Ramos (cell line): ENCODE data around the gene LBHD1.
"Not testable (repeated sequence)": the region's sequence is repeated elsewhere in the genome, so short reads cannot be mapped to it uniquely, and the experiment has no call there.

Experiments used
- in situ Hi-C: fragments of 300-500 bp; cut with MboI; formaldehyde crosslinking; loops from one replicate; pipeline ENCODE4 v1.14.3; 2022; ENCODE audit warnings: low sequenced_read_pairs; ENCODE audit not compliant: unreplicated experiment

Gene LBHD1

DNA sequence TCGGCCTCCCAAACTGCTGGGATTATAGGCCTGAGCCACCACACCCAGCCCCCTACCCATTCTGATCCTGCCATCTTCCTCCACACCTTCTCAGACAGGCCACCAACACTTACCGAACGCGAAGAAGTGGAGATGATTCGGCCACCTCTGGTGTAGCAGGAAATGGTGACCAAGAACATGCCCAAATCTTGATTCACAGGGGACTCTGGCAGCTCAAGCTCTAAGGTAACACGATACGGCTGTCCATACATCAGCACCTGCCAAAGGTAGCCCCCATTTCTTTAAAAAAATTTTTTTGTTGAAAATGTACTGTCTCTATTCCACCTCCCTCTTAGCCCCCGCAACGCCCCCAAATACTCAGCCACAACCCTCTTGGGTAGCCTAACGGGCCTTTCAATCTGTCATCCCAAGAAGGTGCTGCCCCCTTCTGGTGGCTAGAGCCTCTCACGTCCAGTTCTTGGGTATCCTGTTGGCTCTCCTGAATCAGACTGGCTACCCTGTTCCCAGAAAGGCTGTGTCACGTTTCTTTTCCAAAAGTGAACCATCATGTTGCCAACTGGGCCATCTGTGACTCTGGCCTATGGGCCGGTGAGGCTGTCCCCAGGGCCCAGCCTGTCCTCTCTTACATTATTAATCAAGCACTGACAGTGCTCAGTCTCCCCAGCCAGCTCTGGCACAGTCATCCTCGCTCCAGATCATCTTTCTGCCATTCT lies 22.5 kb upstream of the LBHD1 start:
- in situ Hi-C loops = loop anchor here (10.0 kb wide), 2 partner anchors 270 to 300 kb away; no protein-coding TSS in a partner anchor

DNA sequence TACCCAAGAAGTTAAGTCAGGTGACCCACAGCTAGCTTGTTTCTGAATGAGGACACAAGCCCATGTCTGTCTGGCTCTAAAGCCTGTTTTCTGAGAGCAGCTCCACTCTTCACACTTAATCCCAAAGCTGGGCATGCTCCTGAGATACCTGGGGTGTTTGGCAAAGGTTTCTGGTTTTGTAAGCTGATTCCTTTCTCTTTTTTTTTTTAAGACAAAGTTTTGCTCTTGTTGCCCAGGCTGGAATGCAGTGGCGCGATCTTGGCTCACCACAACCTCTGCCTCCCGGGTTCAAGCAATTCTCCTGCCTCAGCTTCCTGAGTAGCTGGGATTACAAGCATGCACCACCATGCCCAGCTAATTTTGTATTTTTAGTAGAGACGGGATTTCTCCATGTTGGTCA lies 21.6 kb upstream of the LBHD1 start:
- in situ Hi-C loops = loop anchor here (10.0 kb wide), 2 partner anchors 269 to 299 kb away; no protein-coding TSS in a partner anchor

- in situ Hi-C loops = loop anchor here (10.0 kb wide), 2 partner anchors 265 to 295 kb away; no protein-coding TSS in a partner anchor
These were observed 17.5 kb upstream of the LBHD1 start, which contains the start of gene LRRN4CL for GRCh38 chr11:62689421-62690183. TSS of gene LRRN4CL (minus strand) at chr11:62689530. CDS start at chr11:62688508, 1,022 bp downstream.

- in situ Hi-C loops = no loop called here
These were observed 16.4 kb upstream of the LBHD1 start for GRCh38 chr11:62688491-62688890.

DNA sequence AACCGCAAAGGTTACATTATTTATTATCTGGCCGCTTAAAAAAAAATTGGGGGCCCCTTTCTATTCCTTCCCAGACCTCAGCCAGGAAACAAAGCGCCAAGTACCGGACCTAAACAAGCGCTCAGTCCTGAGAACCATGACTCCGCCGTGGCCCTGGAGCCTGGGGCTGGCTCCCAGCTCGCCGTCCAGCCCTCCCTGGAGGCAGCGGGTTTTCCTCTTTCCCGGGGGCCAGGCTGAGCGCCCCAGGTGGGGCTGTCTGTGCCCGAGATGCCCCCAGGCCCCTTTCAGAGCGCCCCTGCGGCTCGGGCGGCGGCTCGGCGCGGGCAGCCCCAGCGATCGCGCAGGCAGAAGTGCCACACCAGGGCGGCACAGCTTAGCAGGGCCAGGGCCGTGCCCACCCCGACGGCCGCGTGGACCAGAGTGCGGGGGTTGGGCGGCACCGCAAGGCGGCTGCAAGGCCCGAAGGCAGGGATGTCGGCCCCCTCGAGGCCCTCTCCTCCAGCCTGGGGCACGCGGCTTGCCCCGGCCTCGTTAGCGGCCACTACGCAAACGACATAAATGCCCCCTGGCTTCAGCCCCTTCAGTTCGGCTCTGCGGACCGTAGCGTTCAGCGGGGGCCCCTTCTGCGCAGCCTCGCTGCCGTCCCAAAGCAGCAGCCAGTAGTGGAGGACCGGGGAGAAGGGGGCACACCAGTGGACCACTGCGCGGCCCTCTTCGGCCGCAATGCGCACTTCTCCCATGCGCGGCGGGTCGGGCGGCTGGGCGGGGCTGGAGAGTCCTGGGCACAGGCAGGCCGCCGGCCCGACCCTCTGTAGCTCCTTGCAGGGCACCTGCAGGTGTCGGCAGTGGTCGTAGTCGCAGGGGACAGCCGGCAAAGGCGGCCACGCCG lies 15.7 kb upstream of the LBHD1 start:
- in situ Hi-C loops = no loop called here

DNA sequence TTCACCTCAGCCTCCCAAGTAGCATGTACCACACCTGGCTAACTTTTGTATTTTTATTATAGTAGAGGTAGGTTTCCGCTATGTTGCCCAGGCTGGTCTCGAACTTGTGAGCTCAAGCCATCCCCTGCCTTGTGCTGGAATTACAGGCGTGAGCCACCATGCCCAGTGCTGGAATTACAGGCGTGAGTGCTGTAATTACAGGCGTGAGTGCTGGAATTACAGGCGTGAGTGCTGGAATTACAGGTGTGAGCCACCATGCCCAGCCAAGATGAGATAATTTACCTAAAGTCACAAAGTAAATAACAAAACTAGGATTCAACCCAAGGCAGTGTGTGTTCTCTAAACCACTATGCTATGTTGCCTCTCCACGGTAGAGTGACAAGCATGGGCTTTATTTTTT lies 10.5 kb upstream of the LBHD1 start:
- in situ Hi-C loops = no loop called here

DNA sequence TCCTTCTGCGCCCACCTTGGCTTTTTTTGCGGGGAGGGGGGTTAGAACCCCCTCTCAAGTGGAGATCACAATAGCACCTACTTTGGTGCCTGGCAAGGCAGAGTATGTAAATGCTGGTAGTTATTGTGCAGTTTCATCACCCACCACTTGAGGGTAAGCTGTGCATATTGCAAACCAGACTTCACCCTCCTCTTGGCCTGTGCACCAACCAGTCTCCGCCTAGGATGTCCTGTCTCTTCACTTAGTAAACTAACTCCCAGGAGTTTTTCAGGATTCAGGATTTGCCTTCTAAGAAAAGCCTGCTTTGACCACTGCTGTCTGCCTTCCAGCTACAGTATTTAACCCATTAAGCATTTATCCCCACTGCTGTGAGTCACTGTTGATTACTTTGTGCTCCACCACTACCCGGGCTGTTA lies 8.8 kb upstream of the LBHD1 start:
- in situ Hi-C loops = no loop called here

DNA sequence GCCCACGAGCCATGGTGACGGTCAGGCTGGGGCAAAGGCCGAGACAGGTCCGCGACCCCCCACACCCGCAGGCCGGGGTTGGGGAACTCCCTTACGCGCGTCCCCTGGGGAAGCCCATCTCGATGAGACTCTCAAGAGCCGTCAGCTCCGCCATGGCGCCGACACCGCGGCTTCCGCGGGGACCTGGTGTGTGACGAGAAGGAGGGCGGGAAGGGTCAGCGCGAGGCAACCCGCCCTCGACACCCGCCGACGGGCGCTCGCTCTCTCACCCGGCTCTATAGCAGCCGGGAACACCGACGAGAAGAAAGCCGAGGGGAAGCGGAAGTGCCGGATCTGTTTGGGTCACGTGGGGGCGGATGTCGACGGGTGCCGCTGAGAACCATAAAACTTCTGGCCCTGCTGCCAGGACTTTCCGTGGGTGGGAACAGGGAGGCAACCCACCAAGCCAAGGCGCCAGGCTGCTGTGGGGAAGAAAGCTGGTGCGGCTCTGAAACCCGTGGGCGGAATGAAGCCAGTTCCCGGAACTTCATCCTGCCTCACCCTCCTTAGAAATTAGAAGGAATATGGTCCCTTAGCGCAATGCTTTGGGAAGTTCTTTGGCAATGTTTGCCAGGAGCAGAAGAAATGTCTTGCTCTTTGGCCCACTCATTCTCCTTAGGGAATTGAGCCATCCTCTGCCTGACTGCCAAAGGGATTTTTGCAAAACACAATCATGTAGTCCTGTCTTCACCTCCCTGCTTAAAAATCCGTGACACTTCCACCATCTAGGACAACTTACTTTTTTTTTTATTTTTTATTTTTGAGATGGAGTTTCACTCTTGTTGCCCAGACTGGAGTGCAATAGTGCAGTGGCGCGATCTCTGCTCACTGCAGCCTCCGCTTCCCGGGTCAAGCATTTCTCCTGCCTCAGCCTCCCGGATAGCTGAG lies 7.0 kb upstream of the LBHD1 start, which contains the start of gene UBXN1:
UBXN1 (minus strand) TSS at position 304 of the 927 bp plus-strand sequence; CDS start at position 154, 150 bp downstream.
- in situ Hi-C loops = no loop called here

DNA sequence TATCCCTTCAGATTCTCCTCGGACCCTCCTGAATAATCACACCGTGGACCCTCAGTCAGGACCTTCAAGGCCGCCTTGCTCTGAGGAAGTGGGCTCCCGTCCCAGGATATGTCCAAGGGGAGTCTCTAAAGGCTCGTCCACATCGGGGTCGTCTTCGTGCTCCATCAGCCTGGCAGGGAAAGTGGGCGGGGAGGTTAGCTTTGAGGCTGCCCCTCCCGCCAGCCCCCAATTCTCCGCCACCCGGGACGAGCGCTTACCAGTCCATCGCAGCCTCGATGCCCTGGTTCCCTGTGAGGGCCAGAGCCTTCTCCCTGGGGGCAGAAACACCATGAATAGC lies 6.3 kb upstream of the LBHD1 start:
- in situ Hi-C loops = no loop called here

- in situ Hi-C loops = no loop called here
These were observed 5.6 kb upstream of the LBHD1 start for GRCh38 chr11:62677714-62678113.

- in situ Hi-C loops = no loop called here
These were observed 5.1 kb upstream of the LBHD1 start for GRCh38 chr11:62677156-62677555.

DNA sequence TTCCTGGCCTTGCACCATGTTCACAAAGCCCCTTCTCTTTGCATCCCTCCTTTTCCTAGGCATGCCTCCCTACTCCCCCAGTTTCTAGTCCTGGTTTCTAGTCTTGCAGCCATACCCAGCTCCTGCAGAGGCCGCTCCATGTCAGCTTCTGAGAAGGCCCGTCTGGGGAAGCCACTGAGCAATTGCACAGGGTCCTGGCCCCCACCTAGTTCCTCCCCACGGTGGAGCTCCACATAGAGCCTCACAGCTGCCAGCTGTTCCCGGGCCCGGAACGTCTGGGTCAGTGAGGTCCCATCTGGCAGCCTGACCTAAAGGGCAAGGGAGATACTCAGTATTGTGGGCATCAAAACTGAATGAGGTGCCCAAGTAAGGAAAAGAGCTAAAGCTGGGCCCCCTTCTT lies 4.6 kb upstream of the LBHD1 start:
- in situ Hi-C loops = no loop called here

DNA sequence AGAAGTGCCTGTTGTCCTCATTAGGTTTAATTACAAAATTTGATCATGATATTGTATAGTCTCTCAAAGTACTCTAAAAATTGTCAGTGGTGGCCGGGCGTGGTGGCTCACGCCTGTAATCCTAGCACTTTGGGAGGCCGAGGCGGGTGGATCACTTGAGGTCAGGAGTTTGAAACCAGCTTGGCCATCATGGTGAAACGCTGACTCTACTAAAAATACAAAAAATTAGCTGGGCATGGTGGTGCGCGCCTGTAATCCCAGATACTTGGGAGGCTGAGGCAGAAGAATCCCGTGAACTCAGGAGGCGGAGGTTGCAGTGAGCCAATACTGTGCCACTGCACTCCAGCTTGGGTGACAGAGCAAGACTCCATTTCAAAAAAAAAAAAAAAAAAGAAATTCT lies 3.3 kb upstream of the LBHD1 start:
- in situ Hi-C loops = not testable (repeated sequence)

DNA sequence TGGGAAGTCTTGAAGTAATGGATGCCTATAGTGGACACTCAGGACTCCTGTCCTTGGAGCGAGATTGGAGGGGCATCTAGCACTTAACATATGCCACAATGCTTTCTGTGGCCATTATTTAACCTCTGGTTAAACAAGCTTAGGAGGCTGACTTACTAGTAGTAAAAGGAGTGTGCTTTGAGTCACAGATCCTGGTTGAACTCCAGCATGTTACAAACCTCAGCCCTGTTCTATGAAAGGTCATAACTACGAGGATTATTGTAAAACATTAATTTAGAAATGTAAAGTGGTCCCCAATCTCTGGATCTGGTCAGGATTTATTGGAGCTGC lies 1.1 kb upstream of the LBHD1 start:
- in situ Hi-C loops = no loop called here

DNA sequence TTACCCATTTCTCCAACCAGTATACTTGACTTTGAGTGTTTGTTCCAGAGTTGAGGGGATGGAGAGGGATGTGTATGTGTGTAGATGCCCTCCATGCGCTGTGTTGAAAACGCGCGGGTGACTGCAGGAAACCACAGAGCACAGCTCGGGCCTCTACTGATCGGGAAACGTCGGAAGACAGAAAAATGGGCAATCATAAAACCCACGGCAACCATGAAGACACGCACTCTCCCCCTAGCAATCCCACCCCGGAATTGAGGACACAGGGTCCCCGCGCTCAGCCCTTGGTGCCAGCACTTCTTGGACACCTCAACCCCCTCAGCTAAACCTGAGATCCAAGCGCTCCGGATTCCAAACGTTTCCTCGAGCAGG lies 845 bp downstream of the LBHD1 start:
- in situ Hi-C loops = no loop called here

DNA sequence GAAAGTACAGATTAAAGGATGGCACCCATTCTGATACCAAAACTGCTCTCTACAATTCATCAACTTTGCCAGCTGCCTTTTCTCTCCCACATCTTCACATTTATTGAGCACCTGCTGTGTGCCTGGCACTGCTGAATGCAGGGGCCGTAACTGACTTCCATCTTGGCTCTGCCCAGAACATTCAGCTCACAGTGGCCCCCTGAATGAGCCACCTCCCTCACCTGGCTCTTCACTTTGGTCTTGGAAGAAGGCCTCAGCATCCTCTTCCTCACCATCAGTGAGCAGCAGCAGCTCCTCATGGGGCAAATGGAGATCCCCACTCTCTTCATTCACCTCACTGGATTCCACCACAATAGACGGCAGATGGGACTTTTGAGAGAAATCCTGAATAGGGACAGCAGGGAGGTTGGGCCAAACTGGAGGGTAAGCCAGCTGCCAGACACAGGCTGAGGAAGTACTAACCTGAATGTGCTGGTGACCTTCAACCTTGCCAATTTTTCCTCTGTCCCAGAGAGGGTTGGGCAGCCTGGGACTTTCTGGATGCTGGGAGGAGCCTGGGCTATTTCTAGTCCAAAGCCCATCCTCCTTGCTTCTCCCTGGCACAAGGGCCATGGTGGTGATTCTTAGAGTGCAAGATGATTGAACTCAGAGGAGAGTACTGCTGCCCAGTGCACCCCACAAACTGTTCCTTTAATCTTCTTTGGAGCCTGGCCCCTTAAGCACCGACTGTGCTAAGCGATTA lies 2.5 kb downstream of the LBHD1 start:
- in situ Hi-C loops = no loop called here

GRCh38 chr11:62667460-62667859 lies 4.6 kb downstream of the LBHD1 start:
- in situ Hi-C loops = no loop called here

DNA sequence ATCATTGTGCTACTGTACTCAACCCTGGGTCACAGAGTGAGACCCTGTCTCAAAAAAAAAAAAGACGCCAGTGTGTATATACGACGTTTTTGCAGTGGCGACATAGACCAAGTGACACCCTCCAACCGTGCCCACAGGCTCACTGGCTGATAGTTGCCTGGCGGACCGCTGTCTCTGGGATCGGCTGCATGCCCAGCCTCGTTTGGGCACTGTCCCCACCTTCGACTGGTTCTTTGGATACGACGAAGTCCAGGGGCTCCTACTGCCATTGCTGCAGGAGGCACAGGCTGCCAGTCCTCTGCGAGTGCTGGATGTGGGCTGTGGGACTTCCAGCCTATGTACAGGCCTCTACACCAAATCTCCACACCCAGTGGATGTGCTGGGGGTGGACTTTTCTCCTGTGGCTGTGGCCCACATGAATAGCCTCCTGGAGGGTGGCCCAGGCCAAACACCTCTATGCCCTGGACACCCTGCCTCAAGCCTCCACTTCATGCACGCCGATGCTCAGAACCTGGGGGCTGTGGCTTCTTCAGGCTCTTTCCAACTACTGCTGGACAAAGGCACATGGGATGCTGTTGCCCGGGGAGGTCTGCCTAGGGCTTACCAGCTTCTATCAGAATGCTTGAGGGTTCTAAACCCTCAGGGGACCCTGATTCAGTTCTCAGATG lies 5.7 kb downstream of the LBHD1 start:
- in situ Hi-C loops = no loop called here
